ENCODE results near the gene GSK3B. TPM values are rescaled to one million over a fixed set of nuclear protein-coding genes. Genes with fewer than 3 reads are reported as not detected.

The GSK3B gene
- total and polyA plus RNA-seq, 8 donors = 6.2 to 59.1 (median 15.6) TPM

- no peak for DNase-seq
- no peak for TF ChIP-seq EP300 (IDR thresholded peaks at IDR 0.05)
- no peak for TF ChIP-seq CTCF (IDR thresholded peaks at IDR 0.05)
- TF ChIP-seq POLR2A (IDR thresholded peaks at IDR 0.05) = no peak
- no peak for TF ChIP-seq POLR2AphosphoS5 (IDR thresholded peaks at IDR 0.05)
- 50 to 86% (median 63%) methylated on average over 1 of the region's 1 CpG for WGBS, 5 donors
- Histone ChIP-seq H3K9me3 (no peaks in the 10 kb centered on the region), H3K4me1 (peaks cover 0 to 2% (median 0%) of the 10 kb centered on the region in 4 donors), H3K27ac (no peak overlapping the region), H3K4me3 (no peak overlapping the region), H3K27me3 (no peaks in the 10 kb centered on the region), H3K36me3 (peaks cover 0 to under 1% (median 0%) of the 10 kb centered on the region in 4 donors)
- intact Hi-C loops (cut with DNase I; ENCODE audit: low total_unique reads) = no loop called here
Observed at GRCh38 chr3:119831941-119832371, 262.3 kb downstream of the GSK3B start.

GRCh38 chr3:119831022-119831421 is 263.2 kb downstream of the GSK3B start:
- Histone ChIP-seq H3K27ac (no peak overlapping the region), H3K4me3 (no peak overlapping the region), H3K36me3 (peaks cover 0 to 9% (median 8%) of the 10 kb centered on the region in 4 donors), H3K4me1 (peaks cover 0 to 2% (median 0%) of the 10 kb centered on the region in 4 donors), H3K27me3 (no peaks in the 10 kb centered on the region), H3K9me3 (no peaks in the 10 kb centered on the region)
- DNase-seq = no peak
- no peak for TF ChIP-seq EP300 (IDR thresholded peaks at IDR 0.05)
- no peak for TF ChIP-seq POLR2AphosphoS5 (IDR thresholded peaks at IDR 0.05)
- WGBS, 5 donors = 95 to 100% (median 95%) methylated on average over 3 of the region's 3 CpGs
- intact Hi-C loops (cut with DNase I; ENCODE audit: low total_unique reads) = no loop called here

DNA sequence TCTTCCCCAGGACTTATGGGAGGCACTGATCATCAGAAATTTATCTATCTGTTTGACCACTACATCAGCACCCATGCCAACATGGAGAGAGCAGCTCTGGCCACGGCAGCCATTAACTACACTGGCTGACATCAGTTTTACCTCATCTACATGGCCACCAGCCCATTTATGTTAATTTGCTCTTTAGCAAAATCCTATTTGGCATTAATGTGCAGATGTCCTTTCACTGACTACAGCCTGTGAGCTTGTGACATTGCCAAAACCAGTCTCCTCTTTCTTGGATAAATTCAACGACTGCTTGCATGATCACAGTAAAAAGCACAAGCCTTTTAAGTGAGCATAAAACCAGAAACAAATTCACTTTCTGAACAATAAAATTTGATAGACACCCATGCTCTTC is 264.8 kb downstream of the GSK3B start:
- peak in 1 of 2 donors; percentile 22 for DNase-seq
- Histone ChIP-seq H3K9me3 (no peaks in the 10 kb centered on the region), H3K36me3 (peaks cover 0 to 25% (median 24%) of the 10 kb centered on the region in 4 donors), H3K27me3 (no peaks in the 10 kb centered on the region), H3K4me3 (no peak overlapping the region), H3K4me1 (peaks cover 0 to 2% (median 0%) of the 10 kb centered on the region in 4 donors), H3K27ac (no peak overlapping the region)
- TF ChIP-seq POLR2A (IDR thresholded peaks at IDR 0.05) = no peak
- no peak for TF ChIP-seq POLR2AphosphoS5 (IDR thresholded peaks at IDR 0.05)
- no peak for TF ChIP-seq EP300 (IDR thresholded peaks at IDR 0.05)
- no peak for TF ChIP-seq CTCF (IDR thresholded peaks at IDR 0.05)
- intact Hi-C loops (cut with DNase I; ENCODE audit: low total_unique reads) = no loop called here
- 77 to 87% (median 81%) methylated on average over 2 of the region's 2 CpGs for WGBS, 5 donors

DNA sequence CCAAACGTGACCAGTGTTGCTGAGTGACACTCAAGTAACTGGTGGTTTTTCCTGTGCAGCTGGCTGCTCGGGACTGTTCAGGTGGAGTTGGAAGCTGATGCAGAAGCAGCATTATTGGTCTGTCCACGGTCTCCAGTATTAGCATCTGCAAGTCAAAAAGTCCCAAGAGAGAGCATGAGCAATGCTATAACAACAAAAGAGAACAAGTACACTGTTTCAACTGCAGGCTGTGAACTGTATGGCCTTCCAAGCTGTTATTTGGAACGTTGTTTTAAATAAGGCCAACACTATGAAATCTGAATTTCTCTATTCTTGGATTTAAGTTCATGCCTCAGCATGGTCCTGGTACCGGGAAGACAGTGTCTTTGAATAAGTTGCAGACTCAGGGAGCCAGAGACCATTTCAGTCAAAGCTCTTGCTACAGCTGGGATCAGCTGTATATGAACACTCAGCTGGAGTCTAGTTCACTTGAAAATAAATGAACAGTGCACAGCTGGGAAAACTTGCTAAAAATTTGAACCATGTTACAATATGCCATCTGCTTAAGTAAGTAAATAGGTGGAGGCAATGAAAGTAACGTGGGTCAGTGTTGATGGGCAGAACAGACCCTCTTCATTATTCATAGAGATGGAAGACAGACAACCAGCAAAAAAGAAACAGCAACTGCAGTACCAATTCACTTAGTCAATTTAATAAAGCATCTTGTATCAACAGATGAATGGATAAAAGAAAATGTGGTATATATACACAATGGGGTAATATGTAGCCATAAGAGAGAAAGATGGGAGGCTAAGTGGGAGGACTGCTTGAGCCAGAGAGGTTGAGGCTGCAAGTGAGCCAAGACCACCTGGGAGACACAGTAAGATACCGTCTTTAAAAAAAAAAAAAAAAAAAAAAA is 267.3 kb downstream of the GSK3B start:
- WGBS, 5 donors = 77 to 89% (median 84%) methylated on average over 7 of the region's 7 CpGs
- H3K4me1 ChIP-seq = no peaks in the 10 kb centered on the region
- intact Hi-C loops (cut with DNase I; ENCODE audit: low total_unique reads) = no loop called here

More for the DNA sequence above, 267.3 kb downstream of the GSK3B start:
- no peak for DNase-seq
- H3K27ac ChIP-seq = no peak overlapping the region
- H3K36me3 ChIP-seq = peaks cover 0 to 28% (median 25%) of the 10 kb centered on the region in 4 donors
- no peaks in the 10 kb centered on the region for H3K9me3 ChIP-seq
- TF ChIP-seq EP300 (IDR thresholded peaks at IDR 0.05) = no peak
- TF ChIP-seq POLR2A (IDR thresholded peaks at IDR 0.05) = no peak
- TF ChIP-seq POLR2AphosphoS5 (IDR thresholded peaks at IDR 0.05) = no peak
- no peak for TF ChIP-seq CTCF (IDR thresholded peaks at IDR 0.05)
- no peaks in the 10 kb centered on the region for H3K27me3 ChIP-seq
- no peak overlapping the region for H3K4me3 ChIP-seq

Data from stomach (tissue), 9 donors.